AG10803 (cell line): ENCODE results near the gene LEPROT.

Experiments used
- DNase-seq: peaks from one replicate; pipeline ENCODE4 v3.0.0; 2010; ENCODE audit warnings: low read depth
- H3K4me3 ChIP-seq: 2 replicates; pipeline ENCODE4 v1.5.1; 2011; ENCODE audit warnings: mild to moderate bottlenecking, low read length, control low read depth
- TF ChIP-seq, protein P1 (sequence below): conservative IDR thresholded peaks from 2 replicates; pipeline ENCODE4 v1.5.1; 2011; ENCODE audit warnings: mild to moderate bottlenecking, low read length, control low read depth, inconsistent platforms

Gene LEPROT

GRCh38 chr1:65429078-65429477, 8.6 kb downstream of the LEPROT start:
- no peak overlapping the region for H3K4me3 ChIP-seq
- TF ChIP-seq, protein P1, sequence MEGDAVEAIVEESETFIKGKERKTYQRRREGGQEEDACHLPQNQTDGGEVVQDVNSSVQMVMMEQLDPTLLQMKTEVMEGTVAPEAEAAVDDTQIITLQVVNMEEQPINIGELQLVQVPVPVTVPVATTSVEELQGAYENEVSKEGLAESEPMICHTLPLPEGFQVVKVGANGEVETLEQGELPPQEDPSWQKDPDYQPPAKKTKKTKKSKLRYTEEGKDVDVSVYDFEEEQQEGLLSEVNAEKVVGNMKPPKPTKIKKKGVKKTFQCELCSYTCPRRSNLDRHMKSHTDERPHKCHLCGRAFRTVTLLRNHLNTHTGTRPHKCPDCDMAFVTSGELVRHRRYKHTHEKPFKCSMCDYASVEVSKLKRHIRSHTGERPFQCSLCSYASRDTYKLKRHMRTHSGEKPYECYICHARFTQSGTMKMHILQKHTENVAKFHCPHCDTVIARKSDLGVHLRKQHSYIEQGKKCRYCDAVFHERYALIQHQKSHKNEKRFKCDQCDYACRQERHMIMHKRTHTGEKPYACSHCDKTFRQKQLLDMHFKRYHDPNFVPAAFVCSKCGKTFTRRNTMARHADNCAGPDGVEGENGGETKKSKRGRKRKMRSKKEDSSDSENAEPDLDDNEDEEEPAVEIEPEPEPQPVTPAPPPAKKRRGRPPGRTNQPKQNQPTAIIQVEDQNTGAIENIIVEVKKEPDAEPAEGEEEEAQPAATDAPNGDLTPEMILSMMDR: no peak
- DNase-seq: no peak

GRCh38 chr1:65429806-65430205, 9.3 kb downstream of the LEPROT start:
- peak; percentile 92 for DNase-seq
- TF ChIP-seq, protein P1: no peak
- H3K4me3 ChIP-seq: no peak overlapping the region

GRCh38 chr1:65431111-65431705, 10.7 kb downstream of the LEPROT start:
- TF ChIP-seq, protein P1: peak; percentile 73
- DNase-seq: peak; percentile 65
- H3K4me3 ChIP-seq: no peak overlapping the region

- TF ChIP-seq, protein P1: no peak
- H3K4me3 ChIP-seq: no peak overlapping the region
- DNase-seq: no peak
Observed at GRCh38 chr1:65432918-65433317, 12.4 kb downstream of the LEPROT start.

DNA sequence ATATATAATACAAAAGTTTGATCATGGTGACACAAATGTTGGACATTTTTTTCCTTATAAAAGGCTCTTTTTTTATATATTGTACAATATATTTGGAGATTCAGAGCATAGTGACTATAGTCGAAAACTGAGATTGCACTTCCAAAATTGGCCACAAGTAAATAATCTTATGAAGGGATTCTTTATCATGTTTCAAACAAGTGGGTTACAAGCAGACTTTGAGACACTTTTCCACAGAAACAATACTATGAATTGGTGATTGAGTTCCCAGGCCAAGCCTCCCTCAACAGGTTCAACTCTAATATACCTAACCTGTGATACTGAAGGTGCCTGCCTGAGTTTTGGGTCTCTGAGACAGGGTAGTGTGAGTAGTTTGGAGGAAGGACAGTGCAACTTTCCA, 13.8 kb downstream of the LEPROT start:
- TF ChIP-seq, protein P1: no peak; the same call in 1 of the 2 replicates
- no peak for DNase-seq
- H3K4me3 ChIP-seq: no peak overlapping the region

- DNase-seq: peak; percentile 13
- no peak overlapping the region for H3K4me3 ChIP-seq
- TF ChIP-seq, protein P1: no peak; the same call in 1 of the 2 replicates
Observed at GRCh38 chr1:65434760-65435159, 14.3 kb downstream of the LEPROT start.

- TF ChIP-seq, protein P1: peak; percentile 14
- no peak overlapping the region for H3K4me3 ChIP-seq
- peak; percentile 89 for DNase-seq
Observed at GRCh38 chr1:65435987-65436386, 15.5 kb downstream of the LEPROT start.
